Body of pancreas (tissue), 4 donors: Measurements from ENCODE around the gene HES2.
"Not testable (repeated sequence)": the region's sequence is repeated elsewhere in the genome, so short reads cannot be mapped to it uniquely, and the experiment has no call there.

Source experiments
- CTCF ChIP-seq, 7 experiments: fragments of 450-650 bp in 4 of 7; fragments of 200-600 bp in 3 of 7; sonication (generic) in 3 of 7; IDR thresholded peaks; one replicate each; pipeline ENCODE4 v1.5.1; 2016 to 2019; ENCODE audit warnings: antibody characterized with exemption in 7 of 7
- POLR2A ChIP-seq, 3 donors: fragments of 450-650 bp; IDR thresholded peaks; one replicate each; pipeline ENCODE4 v1.6.1; 2016; ENCODE audit warnings: antibody characterized with exemption in 3 of 3, mild to moderate bottlenecking in 2 of 3

DNA sequence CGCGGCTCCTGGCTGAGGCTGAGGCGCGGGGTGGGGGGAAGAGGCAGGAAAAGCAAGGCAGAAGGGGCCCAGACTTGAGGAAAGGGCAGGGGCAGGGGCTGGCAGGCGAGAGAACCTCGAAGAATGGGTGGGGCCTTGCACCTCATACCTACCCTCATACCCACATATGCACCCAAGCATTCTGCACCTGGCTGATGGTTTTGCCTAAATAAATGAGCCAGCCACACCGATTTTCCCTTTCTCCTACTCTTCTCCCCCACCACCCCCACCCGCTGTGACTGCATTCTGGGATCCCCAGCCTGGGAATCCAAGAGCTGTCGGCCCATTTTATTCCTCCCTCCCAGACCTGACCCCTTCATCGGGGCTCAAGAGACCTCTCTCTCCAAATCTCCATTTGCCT lies 30.8 kb upstream of the HES2 start:
- TF ChIP-seq CTCF, POLR2A (IDR thresholded peaks at IDR 0.05): not testable (repeated sequence)
